HG03575 (cell line): ENCODE measurements around the gene ZKSCAN3.
"Not testable (repeated sequence)": the region's sequence is repeated elsewhere in the genome, so short reads cannot be mapped to it uniquely, and the experiment has no call there.

Experiments used
- ATAC-seq: cut with Tn5 transposase; IDR thresholded peaks from one replicate; pipeline ENCODE4 v1.9.1; 2021; ENCODE audit not compliant: unreplicated experiment, insufficient number of reproducible peaks, low FRiP score; ENCODE audit errors: extremely low read depth

The ZKSCAN3 gene

GRCh38 chr6:28337121-28337520, 12.6 kb upstream of the ZKSCAN3 start:
- no peak for ATAC-seq

GRCh38 chr6:28340310-28341095, 9.2 kb upstream of the ZKSCAN3 start:
- ATAC-seq, result no peak

GRCh38 chr6:28343898-28344677, 5.7 kb upstream of the ZKSCAN3 start:
- ATAC-seq, result no peak

- no peak for ATAC-seq
Measured at GRCh38 chr6:28345201-28345600, 4.5 kb upstream of the ZKSCAN3 start.

GRCh38 chr6:28347119-28347518, 2.6 kb upstream of the ZKSCAN3 start:
- no peak for ATAC-seq

GRCh38 chr6:28349344-28349891, 329 bp upstream of the ZKSCAN3 start:
- no peak for ATAC-seq

- no peak for ATAC-seq
Measured at GRCh38 chr6:28351087-28351486, 1.3 kb downstream of the ZKSCAN3 start.

- ATAC-seq, result no peak
Measured at GRCh38 chr6:28351493-28351925, 1.8 kb downstream of the ZKSCAN3 start.

- no peak for ATAC-seq
Measured at GRCh38 chr6:28353356-28353755, 3.6 kb downstream of the ZKSCAN3 start.

- no peak for ATAC-seq
Measured at GRCh38 chr6:28353981-28354676, 4.4 kb downstream of the ZKSCAN3 start.

GRCh38 chr6:28354688-28355554, 5.2 kb downstream of the ZKSCAN3 start:
- ATAC-seq, result no peak

- no peak for ATAC-seq
Measured at GRCh38 chr6:28355743-28356665, 6.3 kb downstream of the ZKSCAN3 start.

GRCh38 chr6:28356666-28357020, 6.9 kb downstream of the ZKSCAN3 start:
- no peak for ATAC-seq

GRCh38 chr6:28357036-28357435, 7.3 kb downstream of the ZKSCAN3 start:
- ATAC-seq, result no peak

- not testable (repeated sequence) for ATAC-seq
Measured at GRCh38 chr6:28359562-28359961, 9.8 kb downstream of the ZKSCAN3 start.

- ATAC-seq, result no peak
Measured at GRCh38 chr6:28360961-28361360, 11.2 kb downstream of the ZKSCAN3 start.

GRCh38 chr6:28365590-28365989, 15.8 kb downstream of the ZKSCAN3 start:
- ATAC-seq, result not testable (repeated sequence)

- ATAC-seq, result no peak
Measured at GRCh38 chr6:28368522-28368921, 18.8 kb downstream of the ZKSCAN3 start.
